GM21717 (cell line): ENCODE measurements around the gene UQCRHL.
"Not testable (repeated sequence)": the region's sequence is repeated elsewhere in the genome, so short reads cannot be mapped to it uniquely, and the experiment has no call there.

ENCODE experiments used
- ATAC-seq: cut with Tn5 transposase; IDR thresholded peaks from one replicate; pipeline ENCODE4 v1.9.1; 2021; ENCODE audit warnings: mild to moderate bottlenecking, moderate library complexity; ENCODE audit not compliant: unreplicated experiment

The UQCRHL gene

DNA sequence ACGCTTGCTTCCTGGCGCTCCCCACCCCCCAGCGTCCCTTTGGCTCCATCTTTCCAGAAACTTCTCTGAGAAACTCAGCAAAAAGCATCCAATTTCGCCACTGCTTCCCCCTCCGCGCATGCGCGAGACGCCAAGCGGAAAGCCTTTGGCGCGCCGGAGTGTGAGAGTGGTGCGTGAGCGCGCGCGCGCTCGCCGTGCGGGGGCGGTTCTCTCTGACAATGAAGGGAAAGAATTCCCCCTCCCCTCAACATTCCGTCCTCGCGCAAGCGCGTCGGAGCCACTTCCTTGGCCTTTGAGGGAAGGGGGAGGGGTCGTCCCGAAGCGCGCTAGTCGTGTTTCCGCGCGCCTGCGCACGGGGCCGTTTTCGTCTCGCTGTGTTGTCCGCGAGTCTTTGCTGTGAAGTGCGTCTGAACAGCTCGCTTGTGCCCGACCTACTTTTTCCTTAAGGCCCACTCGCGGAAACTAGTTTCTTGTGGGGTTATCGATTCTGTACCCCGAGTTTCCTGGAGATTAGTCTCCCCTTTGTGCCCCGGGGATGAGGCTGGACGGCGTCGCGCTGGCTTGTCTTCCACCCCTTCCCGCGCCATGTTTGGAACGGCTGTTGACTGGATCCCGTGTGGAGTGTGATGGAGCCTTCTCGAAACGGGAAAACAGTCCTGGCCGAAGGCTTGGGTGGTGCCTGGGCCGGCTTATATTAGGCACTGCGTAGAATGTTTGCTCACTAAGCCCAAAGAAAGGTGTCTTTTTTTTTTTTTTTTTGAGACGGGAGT is 28.5 kb upstream of the UQCRHL start:
- peak; percentile 42 for ATAC-seq

DNA sequence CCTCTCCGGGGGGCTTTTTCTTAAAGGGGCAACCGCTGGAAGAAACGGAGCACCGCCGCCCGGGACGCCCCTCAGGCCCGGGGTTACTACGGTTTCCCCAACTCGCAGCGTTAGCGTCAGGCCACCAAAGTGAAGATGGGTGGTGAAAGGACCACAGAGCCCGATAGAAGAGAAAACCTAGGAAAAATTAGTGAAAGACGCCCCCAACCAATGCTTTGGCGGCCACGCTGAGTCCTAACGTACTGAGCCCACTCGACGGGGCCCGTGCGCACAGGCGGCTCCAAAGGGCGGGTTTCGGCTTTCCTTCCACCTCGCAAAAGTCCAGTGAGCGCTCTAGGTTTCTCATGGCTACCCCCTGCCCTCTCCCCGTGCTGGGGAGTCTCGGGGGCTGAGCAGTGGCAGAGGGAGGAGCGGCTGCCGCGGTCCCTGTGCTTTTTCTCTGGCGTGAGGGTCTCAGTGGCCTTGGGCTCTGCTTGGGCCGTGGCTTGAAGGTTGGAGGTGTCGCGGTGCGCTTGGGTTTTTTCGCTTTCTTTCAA is 27.8 kb upstream of the UQCRHL start:
- ATAC-seq, result peak; percentile 9

DNA sequence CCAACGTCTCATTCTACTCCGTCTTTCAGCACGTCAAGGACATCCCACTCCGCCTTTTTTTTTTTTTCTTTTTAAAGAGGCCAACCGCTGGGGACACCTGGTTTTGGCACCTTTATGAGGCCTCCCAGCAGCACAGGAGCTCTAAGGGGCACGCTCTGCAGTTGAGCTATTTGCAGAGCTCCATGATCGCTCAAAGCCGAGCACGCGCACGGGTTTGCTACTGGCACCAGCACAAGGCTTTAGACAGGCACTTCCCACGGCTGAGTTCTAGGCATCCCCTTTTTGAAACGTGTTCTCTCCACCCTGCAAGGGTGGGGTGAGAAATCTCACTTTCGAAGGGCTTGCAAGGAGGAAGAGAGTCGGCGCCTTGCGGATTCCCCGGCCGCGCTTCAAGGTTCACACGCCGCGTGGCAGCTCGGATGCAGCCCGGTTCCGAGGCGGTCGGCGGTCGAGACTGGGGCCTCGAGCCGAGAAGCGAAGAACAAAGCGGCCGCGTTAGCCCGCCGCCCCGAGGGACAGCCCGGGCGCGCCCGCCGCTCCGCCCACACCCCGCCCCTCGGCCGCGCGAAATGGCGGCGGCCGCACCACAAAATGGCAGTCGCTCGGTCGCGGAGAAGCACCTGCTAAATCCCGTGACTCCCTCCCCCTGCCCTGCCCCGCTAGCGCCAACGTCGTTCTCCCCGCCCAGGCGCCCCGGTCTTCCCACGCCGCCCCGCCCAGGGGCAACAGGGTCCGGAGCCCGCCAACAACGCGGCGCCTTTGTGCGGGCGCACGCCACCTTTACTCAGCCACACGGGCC is 27.2 kb upstream of the UQCRHL start:
- peak; percentile 41 for ATAC-seq

- no peak for ATAC-seq
These were observed 26.5 kb upstream of the UQCRHL start for GRCh38 chr1:15833842-15834405.

DNA sequence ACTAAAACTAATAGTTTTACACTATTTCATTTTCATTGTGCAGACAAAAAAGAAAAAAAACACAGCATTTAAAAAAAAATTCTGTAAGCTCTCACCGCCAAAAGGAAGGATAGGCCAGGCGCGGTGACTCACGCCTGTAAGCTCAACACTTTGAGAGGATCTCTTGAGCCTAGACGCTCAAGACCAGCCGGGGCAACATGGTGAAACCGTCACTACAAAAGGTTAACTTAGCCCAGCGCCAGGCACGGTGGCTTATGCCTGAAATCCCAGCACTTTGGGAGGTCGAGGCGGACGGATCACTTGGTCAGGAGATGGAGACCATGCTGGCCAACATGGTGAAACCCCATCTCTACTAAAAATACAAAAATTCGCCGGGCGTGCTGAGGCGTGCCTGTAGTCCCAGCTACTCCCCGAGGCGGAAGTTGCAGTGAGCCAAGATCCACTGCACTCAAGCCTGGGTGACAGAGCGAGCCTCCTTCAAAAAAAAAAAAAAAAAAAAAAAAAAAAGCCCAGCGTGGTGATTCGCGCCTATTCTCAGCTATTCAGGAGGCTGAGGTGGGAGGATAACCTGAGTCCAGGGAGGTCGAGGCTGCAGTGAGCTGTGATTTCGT is 25.7 kb upstream of the UQCRHL start:
- ATAC-seq, result no peak

GRCh38 chr1:15830258-15830657 is 22.8 kb upstream of the UQCRHL start:
- no peak for ATAC-seq

DNA sequence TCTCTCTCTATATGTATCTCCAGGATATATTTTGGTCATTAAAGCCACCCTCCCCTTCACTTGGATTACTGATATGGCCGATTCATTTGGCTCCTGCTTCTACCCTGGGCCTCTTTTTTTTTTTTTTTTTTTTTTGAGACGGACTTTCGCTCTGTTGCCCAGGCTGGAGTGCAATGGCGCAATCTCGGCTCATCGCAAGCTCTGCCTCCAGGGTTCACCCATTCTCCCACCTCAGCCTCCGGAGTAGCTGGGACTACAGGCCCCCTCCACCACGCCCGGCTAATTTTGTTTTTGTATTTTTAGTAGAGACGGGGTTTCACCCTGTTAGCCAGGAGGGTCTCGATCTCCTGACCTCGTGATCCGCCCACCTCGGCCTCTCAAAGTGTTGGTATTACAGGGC is 21.5 kb upstream of the UQCRHL start:
- ATAC-seq, result not testable (repeated sequence)

DNA sequence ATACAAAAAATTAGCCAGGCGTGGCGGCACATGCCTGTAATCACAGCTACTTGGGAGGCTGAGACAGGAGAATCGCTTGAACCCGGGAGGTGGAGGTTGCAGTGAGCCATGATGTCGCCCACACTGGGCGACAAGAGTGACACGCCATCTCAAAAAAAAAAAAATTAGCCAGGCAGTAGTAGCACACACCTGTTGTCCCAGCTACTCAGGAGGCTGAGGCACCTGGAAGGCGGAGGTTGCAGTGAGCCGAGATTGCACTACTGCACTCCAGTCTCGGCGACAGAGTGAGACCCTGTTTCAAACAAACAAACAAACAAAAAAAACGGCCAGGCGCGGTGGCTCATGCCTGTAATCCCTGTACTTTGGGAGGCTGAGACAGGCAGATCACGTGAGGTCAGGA is 20.1 kb upstream of the UQCRHL start:
- ATAC-seq, result not testable (repeated sequence)

- no peak for ATAC-seq
These were observed 19.5 kb upstream of the UQCRHL start for GRCh38 chr1:15826810-15827507.

GRCh38 chr1:15825800-15826199 is 18.4 kb upstream of the UQCRHL start:
- ATAC-seq, result no peak

DNA sequence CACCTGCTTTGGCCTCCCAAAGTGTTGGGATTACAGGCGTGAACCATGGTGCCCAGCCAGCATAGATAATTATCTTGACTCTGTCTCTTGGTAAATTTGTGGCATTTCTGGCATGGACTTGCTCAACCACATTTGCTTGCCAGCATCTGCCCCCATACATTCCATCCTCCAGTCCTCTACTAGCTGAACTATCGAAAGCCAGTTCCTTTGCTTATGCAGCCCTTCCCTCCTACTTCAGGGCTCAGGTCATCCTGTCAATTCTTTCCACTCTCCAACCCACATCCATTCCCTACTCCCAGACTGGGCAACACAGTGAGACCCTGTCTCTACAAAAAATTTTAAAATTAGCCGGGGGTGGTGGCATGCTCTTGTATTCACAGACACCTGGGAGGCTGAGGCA is 13.0 kb upstream of the UQCRHL start:
- no peak for ATAC-seq

- no peak for ATAC-seq
These were observed 9.2 kb upstream of the UQCRHL start for GRCh38 chr1:15816674-15817073.

GRCh38 chr1:15810073-15810472 is 2.6 kb upstream of the UQCRHL start:
- ATAC-seq, result no peak

DNA sequence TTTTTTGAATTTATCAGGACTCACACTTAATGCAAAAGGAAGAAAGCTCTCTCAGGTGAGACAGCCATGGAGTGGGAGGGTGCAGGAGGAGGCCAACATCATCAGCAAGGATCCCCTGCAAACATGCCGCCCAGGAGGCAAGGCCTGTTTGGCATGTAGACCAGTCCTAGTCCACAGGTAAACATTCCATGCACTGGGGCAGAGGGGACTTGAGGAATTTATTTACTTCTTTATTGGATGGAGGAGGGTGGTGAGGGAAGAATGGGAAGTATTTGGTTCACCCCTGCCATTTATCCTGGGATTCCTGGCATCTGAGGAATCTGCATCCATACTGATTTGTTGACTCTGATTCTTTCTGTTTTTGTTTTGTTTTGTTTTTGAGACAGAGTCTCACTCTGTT is 1.5 kb upstream of the UQCRHL start:
- no peak for ATAC-seq

GRCh38 chr1:15807121-15807520 is 328 bp downstream of the UQCRHL start:
- ATAC-seq, result no peak

GRCh38 chr1:15804060-15804459 is 3.4 kb downstream of the UQCRHL start:
- ATAC-seq, result no peak

DNA sequence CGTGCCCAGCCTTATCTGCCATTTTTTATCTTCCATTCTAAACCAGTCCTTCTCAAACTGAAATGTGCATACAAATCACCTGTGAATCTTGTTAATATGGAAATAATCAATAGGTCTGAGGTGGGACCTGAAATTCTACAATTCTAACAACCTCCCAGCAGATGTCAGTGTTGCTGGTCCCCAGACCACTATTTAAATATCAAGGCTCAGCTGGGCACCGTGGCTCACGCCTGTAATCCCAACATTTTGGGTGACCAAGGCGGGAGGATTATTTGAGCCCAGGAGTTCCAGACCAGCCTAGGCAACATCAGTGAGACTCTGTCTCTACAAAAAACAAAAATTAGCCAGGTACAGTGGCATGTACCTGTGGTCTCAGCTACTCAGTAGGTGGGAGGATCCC is 4.1 kb downstream of the UQCRHL start:
- ATAC-seq, result no peak

GRCh38 chr1:15802234-15802965 is 5.0 kb downstream of the UQCRHL start:
- ATAC-seq, result no peak

- no peak for ATAC-seq
These were observed 7.3 kb downstream of the UQCRHL start for GRCh38 chr1:15799928-15800835.
